LNCaP clone FGC (cell line): Measurements from ENCODE around the gene CADM3.

Experiments used
- DNase-seq: peaks from one replicate; pipeline ENCODE4 v3.0.0-alpha.2; 2011; ENCODE audit warnings: low read depth
- H3K4me3 ChIP-seq: 2 replicates; pipeline ENCODE4 v1.5.1; 2011; ENCODE audit warnings: mild to moderate bottlenecking, low read depth, low read length, control low read depth
- TF ChIP-seq, protein P1 (sequence below): IDR thresholded peaks from 2 replicates; pipeline ENCODE4 v1.5.1; 2012; ENCODE audit warnings: mild to moderate bottlenecking; ENCODE audit not compliant: control insufficient read depth, insufficient read depth; ENCODE audit errors: extremely low read depth

Gene CADM3, protein sequence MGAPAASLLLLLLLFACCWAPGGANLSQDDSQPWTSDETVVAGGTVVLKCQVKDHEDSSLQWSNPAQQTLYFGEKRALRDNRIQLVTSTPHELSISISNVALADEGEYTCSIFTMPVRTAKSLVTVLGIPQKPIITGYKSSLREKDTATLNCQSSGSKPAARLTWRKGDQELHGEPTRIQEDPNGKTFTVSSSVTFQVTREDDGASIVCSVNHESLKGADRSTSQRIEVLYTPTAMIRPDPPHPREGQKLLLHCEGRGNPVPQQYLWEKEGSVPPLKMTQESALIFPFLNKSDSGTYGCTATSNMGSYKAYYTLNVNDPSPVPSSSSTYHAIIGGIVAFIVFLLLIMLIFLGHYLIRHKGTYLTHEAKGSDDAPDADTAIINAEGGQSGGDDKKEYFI

DNA sequence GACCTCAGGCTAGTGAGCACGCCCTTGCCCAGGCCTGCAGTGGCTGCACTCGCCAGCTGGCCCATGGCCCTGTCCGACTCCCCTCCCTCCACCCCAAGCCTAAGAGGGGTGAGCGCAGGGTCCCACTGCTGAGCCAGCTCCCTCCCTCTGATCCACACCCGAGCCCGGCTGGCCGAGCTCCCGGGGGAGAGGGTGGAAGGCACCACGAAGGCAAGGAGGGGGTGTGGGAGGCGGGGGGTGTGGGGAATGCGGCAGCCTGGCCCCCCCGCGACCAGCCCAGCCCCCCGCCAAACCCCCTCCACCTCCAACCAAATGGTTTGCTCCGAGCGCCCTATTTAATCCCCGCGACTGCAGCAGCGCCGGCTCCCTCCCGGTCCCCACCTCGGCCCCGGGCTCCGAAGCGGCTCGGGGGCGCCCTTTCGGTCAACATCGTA lies at the start of gene CADM3:
TSS of gene CADM3 (plus strand) at position 362 of the 434 bp plus-strand sequence. CDS start 151 bp downstream, outside the sequence.
- TF ChIP-seq, protein P1, sequence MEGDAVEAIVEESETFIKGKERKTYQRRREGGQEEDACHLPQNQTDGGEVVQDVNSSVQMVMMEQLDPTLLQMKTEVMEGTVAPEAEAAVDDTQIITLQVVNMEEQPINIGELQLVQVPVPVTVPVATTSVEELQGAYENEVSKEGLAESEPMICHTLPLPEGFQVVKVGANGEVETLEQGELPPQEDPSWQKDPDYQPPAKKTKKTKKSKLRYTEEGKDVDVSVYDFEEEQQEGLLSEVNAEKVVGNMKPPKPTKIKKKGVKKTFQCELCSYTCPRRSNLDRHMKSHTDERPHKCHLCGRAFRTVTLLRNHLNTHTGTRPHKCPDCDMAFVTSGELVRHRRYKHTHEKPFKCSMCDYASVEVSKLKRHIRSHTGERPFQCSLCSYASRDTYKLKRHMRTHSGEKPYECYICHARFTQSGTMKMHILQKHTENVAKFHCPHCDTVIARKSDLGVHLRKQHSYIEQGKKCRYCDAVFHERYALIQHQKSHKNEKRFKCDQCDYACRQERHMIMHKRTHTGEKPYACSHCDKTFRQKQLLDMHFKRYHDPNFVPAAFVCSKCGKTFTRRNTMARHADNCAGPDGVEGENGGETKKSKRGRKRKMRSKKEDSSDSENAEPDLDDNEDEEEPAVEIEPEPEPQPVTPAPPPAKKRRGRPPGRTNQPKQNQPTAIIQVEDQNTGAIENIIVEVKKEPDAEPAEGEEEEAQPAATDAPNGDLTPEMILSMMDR = no peak
- no peak within 1 kb of the TSS for H3K4me3 ChIP-seq
- DNase-seq = no peak

DNA sequence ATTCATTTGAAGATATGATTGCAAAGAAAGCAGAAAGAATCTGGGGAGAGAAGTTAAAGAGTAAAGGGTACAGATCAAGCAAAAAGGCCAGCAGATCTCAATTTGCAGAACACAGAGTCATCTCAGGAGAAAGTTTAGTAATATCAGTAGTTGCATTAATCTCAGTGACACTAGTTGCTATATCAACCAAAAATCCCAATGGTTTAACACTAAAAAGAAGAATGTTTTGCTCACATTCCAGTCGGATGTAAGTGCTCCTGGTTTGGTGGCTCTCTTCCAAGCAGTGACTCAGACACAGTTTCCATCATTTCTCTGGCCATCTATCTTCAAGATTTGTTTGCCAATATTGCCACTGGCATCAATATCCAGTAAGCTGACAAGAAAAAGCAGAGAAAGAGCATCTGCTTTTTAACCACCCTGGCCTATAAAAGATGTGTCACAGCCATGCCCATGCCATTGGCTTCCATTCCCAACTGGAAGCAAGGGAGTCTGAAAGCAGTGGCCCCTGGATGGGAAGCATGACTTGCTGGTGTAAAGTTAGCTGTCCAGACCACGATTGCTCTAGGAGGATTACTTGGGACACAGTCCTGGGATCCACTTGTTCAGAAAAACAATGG lies 49.3 kb upstream of the CADM3 start:
- DNase-seq = no peak
- no peak overlapping the region for H3K4me3 ChIP-seq
- TF ChIP-seq, protein P1 = no peak

DNA sequence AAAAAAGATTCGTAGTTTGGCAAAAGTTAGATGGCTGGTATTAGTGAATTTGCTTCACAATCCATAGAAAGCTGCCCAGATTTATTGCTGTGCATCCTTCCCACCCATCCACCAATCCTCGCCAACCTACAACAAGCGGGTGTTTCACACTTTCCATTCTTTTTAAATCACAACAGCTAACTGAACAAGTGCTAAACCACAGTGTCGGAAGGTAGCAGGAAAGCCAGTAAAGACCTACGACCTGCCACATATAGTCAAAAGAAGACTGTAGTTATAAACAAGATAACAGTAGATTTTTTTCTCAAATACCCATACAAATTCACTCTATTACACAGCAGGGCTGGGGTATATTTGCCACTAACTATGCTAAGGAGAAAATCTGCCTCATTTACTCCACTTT lies 47.8 kb upstream of the CADM3 start:
- H3K4me3 ChIP-seq = no peak overlapping the region
- TF ChIP-seq, protein P1 = no peak
- no peak for DNase-seq

DNA sequence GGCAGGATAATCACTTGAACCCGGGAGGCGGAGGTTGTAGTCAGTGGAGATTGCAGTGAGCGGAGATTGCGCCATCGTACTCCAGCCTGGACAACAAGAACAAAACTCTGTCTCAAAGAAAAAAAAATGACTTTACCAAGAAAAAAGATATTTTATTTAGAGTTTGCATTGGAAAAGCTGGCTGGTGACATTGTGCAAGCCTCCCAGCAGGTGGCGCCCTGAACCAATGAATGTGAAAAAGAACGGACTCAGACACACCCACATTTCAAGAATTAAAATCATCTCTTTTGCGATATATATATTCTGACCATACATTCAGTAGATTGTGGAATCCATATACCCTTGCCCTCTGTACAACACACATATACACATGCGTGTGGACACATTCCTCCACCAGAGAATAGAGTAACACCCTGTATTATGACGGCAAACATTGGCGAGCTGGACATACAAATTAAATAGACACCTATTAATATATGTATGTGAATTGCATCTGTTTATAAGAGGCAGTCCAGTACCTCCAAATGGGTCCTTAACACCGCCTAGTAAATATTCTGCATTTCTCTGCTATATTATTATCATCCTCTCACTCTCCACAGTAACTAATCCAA lies 39.0 kb upstream of the CADM3 start:
- DNase-seq = peak; percentile 1
- TF ChIP-seq, protein P1 = peak; percentile 88

DNA sequence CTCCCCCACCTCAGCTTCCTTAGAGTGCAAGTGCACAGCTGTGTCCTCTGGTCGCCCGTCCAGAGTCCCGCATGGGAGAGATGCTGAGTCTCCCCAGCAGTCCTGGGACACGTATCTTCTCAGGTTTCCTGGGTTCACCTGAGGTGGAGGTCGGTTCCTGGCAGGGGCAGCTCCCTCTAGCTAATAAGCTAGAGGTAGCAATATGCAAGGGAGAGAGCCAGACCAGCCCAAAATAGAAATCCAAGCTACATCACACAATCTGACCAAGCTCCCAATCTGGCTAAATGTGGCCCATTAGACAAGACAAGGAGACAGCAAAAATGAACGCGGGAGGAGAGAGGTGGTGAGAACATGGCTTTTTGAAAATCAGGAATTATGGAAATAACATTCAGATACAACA lies 30.9 kb upstream of the CADM3 start:
- no peak overlapping the region for H3K4me3 ChIP-seq
- TF ChIP-seq, protein P1 = no peak
- no peak for DNase-seq

More for the DNA sequence above, 39.0 kb upstream of the CADM3 start:
- no peak overlapping the region for H3K4me3 ChIP-seq

DNA sequence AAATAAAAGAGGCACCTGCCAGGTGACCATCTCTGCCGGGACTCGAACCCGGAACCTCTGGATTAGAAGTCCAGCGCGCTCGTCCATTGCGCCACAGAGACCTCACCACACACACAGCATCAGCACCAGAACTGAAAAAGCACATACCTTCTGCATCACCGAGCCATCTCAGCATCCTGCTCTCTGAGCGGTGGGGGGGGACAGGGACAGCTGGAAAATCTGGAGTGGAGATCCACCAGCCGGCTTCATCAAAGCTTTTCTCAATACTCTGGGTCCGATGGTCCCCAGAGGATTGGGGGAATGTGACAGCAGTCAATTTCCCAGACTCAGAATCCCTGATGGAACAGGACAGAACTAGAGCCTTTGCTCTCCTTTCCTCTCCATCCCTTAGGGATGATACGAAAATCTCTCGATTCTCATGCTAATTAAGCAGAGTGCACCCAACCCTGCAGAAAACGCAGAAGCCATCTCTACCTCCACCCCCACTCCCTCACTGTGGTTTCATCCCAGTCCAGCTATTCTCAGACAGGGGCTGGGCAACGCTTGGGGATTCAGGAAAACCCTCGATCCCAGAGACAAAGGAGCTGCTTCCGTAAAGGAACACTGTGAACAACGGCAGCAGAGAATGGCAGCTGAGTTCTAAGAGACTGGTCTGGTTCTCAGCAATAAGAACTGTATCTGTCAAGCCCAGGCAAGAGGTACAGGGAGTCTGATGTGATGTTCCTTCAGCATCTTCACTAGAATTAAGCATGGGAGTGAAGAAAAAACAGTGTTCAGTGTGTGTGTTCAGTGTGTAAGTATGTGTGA lies 29.6 kb upstream of the CADM3 start:
- TF ChIP-seq, protein P1 = no peak
- no peak for DNase-seq
- H3K4me3 ChIP-seq = no peak overlapping the region
